Stomach smooth muscle (tissue), 2 donors: ENCODE data around the gene OLFM4.

Experiments used
- H3K27ac ChIP-seq: one replicate; pipeline ENCODE4 v1.7.0; 2013; ENCODE audit warnings: mild to moderate bottlenecking, low read length, inconsistent platforms
- H3K27me3 ChIP-seq, 2 donors: one replicate each; pipeline ENCODE4 v1.7.0; 2013; ENCODE audit warnings: low read length in 2 of 2; ENCODE audit not compliant: insufficient read depth in 2 of 2, control insufficient read depth in 1 of 2
- H3K36me3 ChIP-seq, 2 donors: one replicate each; pipeline ENCODE4 v1.7.0; 2013; ENCODE audit warnings: low read length in 2 of 2; ENCODE audit not compliant: control insufficient read depth in 2 of 2, insufficient read depth in 2 of 2
- H3K4me1 ChIP-seq: one replicate; pipeline ENCODE4 v1.7.0; 2013; ENCODE audit warnings: low read length; ENCODE audit not compliant: control insufficient read depth, insufficient read depth
- H3K4me3 ChIP-seq, 2 donors: one replicate each; pipeline ENCODE4 v1.7.0; 2013; ENCODE audit warnings: low read length in 2 of 2
- H3K9ac ChIP-seq, 2 donors: one replicate each; pipeline ENCODE4 v1.7.0; 2013; ENCODE audit warnings: low read length in 2 of 2, mild to moderate bottlenecking in 1 of 2
- H3K9me3 ChIP-seq, 2 donors: one replicate each; pipeline ENCODE4 v1.7.0; 2013; ENCODE audit warnings: low read length in 2 of 2; ENCODE audit not compliant: control insufficient read depth in 2 of 2
- donor health status: healthy.
- donor health status: Pancreatic carcinoma.

OLFM4 gene

DNA sequence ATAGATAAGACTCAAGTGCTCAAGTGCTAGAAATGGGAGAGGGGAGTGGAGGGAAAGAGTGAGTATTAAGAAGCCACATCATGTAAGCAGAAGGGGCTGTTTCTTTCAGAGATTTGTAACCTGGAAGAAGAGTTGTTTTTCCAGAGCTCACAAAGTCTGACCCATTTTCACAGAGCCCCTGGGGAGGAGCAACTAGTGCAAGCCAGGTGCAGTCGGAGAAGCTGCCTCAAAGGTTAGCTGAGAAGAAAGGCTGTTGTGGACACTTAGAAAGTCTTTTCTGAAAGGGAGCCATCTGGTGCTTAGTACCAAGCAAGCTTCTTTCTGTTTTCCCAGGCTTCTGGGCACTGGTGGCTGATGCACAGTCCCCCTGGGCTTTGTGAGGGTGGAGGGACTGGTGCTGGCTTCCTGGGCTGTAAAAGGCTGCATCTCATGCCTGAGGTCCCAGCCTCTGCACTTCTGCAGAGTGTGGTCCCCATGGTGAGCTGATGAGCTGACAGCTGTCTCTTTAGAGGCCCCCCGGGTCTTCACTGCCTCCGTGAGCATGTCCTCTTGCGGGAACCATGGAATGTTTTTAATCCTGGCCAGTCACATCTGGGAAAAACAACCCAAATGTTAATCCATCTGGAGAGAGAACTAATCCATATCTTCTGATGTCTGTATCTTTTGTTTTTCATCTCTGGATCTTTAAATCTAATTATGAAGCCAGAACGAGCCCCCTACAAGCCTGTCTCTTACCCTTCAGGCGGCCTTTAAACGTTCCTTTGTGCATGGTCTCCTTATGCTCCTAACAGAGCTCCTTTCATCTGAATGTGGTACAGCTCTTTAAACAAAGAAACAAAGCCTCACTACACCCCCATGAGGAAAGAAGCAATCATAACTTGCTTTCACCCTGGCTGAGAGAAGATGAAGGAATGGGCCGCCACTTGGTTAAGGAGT, 40.2 kb downstream of the OLFM4 start:
- no peaks in the 10 kb centered on the region for H3K27me3 ChIP-seq
- H3K4me3 ChIP-seq = no peak overlapping the region
- no peak overlapping the region for H3K27ac ChIP-seq
- H3K4me1 ChIP-seq = no peaks in the 10 kb centered on the region
- no peak overlapping the region for H3K9ac ChIP-seq
- no peaks in the 10 kb centered on the region for H3K36me3 ChIP-seq
- H3K9me3 ChIP-seq = no peaks in the 10 kb centered on the region

DNA sequence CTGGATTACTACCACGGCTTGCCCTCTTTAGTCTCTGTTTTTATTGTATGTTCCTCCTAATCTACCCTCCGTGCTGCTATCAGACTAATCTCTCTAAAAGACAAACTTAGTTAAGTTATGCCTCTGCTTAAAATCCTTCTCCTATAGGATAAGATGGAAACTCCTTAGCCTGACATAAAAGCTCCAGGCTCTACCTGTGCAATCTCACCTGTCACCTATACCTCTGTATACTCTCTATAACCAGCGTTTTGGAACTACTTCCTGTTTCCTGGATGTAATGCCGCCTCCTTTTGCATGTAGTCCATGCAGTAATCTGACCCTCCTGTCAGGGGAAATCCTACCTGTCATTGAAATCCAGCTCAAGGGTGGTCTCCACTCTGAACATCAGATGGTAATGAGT, 41.2 kb downstream of the OLFM4 start:
- Histone ChIP-seq H3K9ac (no peak overlapping the region), H3K4me1 (no peaks in the 10 kb centered on the region), H3K4me3 (no peak overlapping the region), H3K36me3 (no peaks in the 10 kb centered on the region), H3K9me3 (no peaks in the 10 kb centered on the region), H3K27ac (no peak overlapping the region), H3K27me3 (peaks cover 0 to under 1% of the 10 kb centered on the region in 2 donors)

DNA sequence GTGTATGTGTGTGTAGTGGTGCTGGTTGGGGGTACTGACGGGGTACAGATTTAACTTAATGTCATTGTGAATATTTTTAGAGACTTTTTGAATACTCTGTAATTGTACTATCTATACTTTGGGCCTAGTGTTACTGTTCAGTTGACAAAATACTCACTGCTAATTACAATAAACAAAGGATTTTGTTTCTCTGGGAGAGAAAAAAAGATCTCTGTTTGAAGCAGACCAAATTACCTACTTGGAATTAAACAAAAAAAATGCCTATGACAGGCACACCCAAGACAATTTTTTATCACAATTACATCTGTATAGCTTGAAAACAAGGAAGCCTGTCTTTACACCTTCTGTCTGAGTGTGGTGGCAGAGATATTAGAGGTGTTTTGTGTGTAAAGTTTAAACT, 45.1 kb downstream of the OLFM4 start:
- Histone ChIP-seq H3K36me3 (no peaks in the 10 kb centered on the region), H3K9ac (no peak overlapping the region), H3K27ac (no peak overlapping the region), H3K27me3 (peaks cover 0 to 2% of the 10 kb centered on the region in 2 donors), H3K9me3 (no peaks in the 10 kb centered on the region), H3K4me1 (no peaks in the 10 kb centered on the region), H3K4me3 (no peak overlapping the region)

DNA sequence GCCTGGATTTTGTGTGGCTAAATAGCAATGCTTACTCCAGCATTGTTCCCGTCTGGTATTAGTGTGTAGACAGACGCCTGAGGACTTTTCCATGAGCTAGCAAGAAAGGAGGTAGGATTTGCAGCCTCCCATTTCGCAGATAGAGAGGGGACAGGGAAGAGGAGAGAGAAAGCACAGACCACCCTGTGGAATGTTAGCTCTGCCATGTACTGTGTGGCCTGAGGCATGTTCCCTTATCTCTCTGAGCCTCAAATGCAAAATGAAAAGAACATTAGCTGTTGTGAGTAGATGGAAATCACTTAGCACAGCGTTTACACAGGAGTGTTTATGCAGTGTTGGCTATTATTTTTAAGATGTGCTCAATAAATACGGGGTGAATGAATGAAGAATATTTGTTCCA, 45.5 kb downstream of the OLFM4 start:
- no peak overlapping the region for H3K9ac ChIP-seq
- H3K4me1 ChIP-seq = no peaks in the 10 kb centered on the region
- H3K27ac ChIP-seq = no peak overlapping the region
- H3K9me3 ChIP-seq = no peaks in the 10 kb centered on the region
- no peaks in the 10 kb centered on the region for H3K36me3 ChIP-seq
- H3K4me3 ChIP-seq = no peak overlapping the region
- H3K27me3 ChIP-seq = peaks cover 0 to 2% of the 10 kb centered on the region in 2 donors

DNA sequence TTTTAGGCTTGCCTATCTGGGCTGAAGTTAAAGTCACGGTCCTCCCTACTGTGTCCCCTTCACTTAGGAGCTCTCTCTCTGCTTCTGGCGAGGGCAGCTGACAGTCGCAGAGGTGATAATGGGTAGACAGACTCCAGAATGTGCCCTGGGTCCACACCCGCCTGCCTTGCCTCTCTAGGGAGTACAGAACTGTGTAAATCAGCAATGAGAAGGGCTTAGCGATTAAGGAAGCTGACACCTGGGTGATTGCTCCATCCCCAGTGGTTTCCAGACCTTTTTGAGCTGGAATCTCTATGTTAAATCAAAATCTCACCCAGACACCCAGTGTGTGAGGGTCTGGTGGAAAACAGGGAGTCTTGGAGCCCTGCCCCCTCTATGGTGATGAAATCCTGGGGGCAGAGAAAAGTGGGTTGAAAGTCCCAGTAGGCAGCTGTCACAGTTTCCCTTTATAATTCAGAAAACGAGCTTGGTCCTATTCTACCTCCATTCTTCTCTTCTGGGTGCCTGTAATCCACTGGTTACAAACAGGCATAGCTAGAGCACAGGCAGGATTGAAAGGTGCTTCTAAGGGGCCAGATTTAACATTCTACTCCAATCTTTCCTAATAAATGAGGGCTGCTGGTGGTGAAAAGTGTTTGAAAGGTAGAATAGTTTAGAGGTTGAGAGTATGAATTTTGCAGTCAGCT, 46.9 kb downstream of the OLFM4 start:
- Histone ChIP-seq H3K4me1 (no peaks in the 10 kb centered on the region), H3K9ac (no peak overlapping the region), H3K4me3 (no peak overlapping the region), H3K9me3 (no peaks in the 10 kb centered on the region), H3K27ac (no peak overlapping the region), H3K27me3 (peaks cover 0 to 2% of the 10 kb centered on the region in 2 donors), H3K36me3 (no peaks in the 10 kb centered on the region)

DNA sequence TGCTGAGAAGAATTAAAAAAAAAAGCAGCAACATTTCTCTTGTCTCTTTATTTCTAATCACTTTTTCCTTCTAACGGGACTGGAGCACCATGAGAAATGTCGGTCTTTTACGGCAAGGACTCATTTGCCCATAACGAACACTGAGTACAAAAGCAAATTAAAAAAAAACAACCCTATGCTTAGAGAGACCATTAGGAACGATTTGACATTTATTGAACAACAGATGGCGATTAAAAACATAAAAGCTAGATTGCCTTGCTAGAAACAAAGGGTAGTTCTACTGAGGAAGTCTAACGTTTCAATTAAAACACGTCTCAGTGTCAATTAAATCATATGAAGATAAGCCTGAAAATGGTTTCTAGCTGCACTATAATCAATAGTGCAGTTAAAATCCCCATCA, 51.1 kb downstream of the OLFM4 start:
- Histone ChIP-seq H3K4me1 (no peaks in the 10 kb centered on the region), H3K27me3 (peaks cover 0 to 2% of the 10 kb centered on the region in 2 donors), H3K4me3 (no peak overlapping the region), H3K9ac (no peak overlapping the region), H3K36me3 (no peaks in the 10 kb centered on the region), H3K27ac (no peak overlapping the region), H3K9me3 (peaks cover 2 to 5% of the 10 kb centered on the region in 2 donors)

DNA sequence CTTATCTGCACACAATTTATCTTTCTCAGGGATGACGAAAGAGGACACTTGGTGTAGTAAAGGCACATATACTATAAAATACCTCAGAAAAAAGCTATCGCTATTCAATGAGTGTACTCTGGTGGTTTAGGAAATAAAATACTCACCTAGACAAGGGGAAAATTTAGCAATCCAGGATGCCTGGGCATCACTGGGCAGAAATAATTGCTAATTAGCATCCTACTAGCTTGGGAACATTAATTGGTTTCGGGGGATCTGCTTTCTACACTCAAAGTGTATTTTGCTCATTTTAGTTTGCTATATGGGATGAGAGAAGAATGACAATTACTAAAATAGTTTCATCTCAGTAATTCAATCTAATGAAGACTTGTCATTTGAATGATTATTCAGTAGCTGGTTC, 60.3 kb downstream of the OLFM4 start:
- H3K9me3 ChIP-seq = peaks cover 0 to 2% of the 10 kb centered on the region in 2 donors

DNA sequence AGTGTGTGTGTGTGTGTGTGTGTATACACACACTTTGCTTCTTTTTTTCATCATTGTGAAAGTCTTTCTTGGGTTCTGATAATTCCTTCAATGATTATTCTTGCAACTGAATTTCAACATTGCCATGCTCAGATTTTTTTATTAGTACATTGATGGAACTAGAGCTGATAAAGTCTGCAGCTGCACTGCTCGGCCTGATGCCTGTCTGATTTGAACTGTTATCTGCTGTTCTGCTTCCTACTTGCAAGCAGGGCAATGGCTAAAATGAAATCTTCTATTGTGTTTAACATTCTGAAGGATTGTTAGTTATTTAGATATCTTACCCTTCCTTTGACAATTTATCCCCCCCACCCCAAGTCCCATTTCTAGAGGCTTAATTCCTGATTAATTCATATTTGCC, 61.3 kb downstream of the OLFM4 start:
- Histone ChIP-seq H3K4me3 (no peak overlapping the region), H3K9me3 (peaks cover 0 to 2% of the 10 kb centered on the region in 2 donors), H3K9ac (no peak overlapping the region), H3K36me3 (no peaks in the 10 kb centered on the region), H3K4me1 (no peaks in the 10 kb centered on the region), H3K27ac (no peak overlapping the region), H3K27me3 (no peaks in the 10 kb centered on the region)

More for the DNA sequence above, 60.3 kb downstream of the OLFM4 start:
- H3K36me3 ChIP-seq = no peaks in the 10 kb centered on the region
- no peak overlapping the region for H3K9ac ChIP-seq
- no peak overlapping the region for H3K27ac ChIP-seq
- H3K27me3 ChIP-seq = no peaks in the 10 kb centered on the region
- H3K4me1 ChIP-seq = no peaks in the 10 kb centered on the region
- no peak overlapping the region for H3K4me3 ChIP-seq

DNA sequence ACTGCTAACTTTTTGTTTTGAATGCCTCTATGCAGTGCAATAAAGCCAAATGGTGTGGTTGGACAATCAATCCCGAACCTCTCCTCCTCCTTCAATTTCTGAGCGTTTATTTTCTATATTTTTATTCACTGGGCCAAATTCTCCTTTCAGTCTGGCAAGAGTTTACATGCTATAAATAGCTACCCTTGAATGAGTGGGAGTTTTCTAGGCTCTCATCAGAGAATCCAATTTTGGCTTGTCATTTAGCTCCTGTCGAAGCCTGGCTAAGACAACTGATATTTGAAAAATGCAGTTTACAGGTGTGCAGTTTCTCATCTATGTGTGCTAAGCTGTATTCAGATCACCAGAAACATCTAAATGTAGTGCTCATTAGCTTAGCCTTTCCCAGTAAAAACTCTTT, 61.8 kb downstream of the OLFM4 start:
- Histone ChIP-seq H3K27ac (no peak overlapping the region), H3K4me1 (no peaks in the 10 kb centered on the region), H3K27me3 (no peaks in the 10 kb centered on the region), H3K9ac (no peak overlapping the region), H3K9me3 (peaks cover 0 to 2% of the 10 kb centered on the region in 2 donors), H3K4me3 (no peak overlapping the region), H3K36me3 (no peaks in the 10 kb centered on the region)

DNA sequence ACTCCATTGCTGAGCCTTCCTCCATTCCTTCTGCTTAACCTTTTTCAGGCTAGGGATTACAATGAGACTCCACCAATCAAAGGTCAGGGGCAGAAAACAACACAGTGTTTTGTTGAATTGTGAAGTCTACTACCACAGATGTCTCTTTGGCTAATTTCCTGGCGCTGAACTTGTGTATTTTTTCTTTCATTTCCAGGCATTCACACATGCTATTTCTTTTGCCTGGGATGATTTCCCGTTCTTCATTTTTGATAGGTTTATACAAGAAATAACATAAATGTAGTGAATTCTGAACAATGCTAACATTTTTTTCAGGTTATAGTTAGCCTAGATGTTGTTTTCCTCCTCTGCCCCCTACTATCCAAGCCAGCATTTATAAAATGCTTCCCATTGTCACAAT, 64.3 kb downstream of the OLFM4 start:
- Histone ChIP-seq H3K27ac (no peak overlapping the region), H3K9ac (no peak overlapping the region), H3K36me3 (no peaks in the 10 kb centered on the region), H3K4me3 (no peak overlapping the region), H3K9me3 (peaks cover 0 to 2% of the 10 kb centered on the region in 2 donors), H3K27me3 (no peaks in the 10 kb centered on the region), H3K4me1 (no peaks in the 10 kb centered on the region)

DNA sequence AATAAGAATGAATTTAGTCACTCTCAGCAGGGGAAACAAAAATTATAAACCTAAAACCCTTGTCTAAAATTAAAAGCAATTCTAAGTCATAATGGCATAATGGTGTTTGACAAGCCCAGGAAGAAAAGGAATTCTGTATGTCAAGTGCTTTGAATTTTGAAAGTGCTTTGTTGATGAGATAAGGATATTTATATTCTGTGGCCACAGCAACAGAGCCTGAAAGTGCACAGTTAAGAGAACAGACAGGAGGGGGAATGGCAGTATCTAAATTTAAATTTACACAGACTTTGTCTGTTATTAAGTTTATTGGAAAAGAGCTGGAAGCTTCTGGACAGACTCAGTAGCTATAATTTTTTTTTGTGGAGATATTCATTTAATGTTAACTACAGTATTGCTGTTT, 69.8 kb downstream of the OLFM4 start:
- H3K4me3 ChIP-seq = no peak overlapping the region
- no peak overlapping the region for H3K9ac ChIP-seq
- no peaks in the 10 kb centered on the region for H3K9me3 ChIP-seq
- no peaks in the 10 kb centered on the region for H3K27me3 ChIP-seq
- H3K36me3 ChIP-seq = no peaks in the 10 kb centered on the region
- no peak overlapping the region for H3K27ac ChIP-seq
- H3K4me1 ChIP-seq = no peaks in the 10 kb centered on the region
